SH-SY5Y (cell line): ENCODE measurements around the gene TRABD2A.

Experiments used
- GATA2 ChIP-seq: IDR thresholded peaks from 2 replicates; pipeline ENCODE4 v1.6.1; 2011; ENCODE audit warnings: mild to moderate bottlenecking, low read depth, low read length
- GATA3 ChIP-seq: IDR thresholded peaks from 2 replicates; pipeline ENCODE4 v1.6.1; 2011; ENCODE audit warnings: low read depth, mild to moderate bottlenecking, low read length, moderate library complexity

Gene TRABD2A

DNA sequence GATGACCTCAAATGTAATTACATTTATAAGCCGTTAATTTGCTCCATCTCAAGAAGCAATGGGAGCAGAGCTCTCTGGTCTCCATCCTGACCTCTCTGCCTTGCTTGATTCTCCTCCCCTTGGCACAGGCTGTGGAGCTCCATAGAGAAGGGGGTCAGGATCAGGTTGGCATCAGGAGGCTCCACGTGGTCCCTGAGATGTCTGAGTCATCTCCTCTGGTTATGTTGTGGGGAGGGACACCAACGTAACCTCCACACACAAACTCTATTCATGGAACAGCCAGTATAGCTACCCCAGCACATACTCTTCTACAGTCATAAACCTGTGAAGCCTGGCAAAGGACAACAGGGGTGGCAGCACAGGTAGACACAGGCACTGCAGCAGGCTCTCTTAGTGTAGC lies 29.0 kb downstream of the TRABD2A start:
- TF ChIP-seq GATA2 (no peak), GATA3 (no peak)

DNA sequence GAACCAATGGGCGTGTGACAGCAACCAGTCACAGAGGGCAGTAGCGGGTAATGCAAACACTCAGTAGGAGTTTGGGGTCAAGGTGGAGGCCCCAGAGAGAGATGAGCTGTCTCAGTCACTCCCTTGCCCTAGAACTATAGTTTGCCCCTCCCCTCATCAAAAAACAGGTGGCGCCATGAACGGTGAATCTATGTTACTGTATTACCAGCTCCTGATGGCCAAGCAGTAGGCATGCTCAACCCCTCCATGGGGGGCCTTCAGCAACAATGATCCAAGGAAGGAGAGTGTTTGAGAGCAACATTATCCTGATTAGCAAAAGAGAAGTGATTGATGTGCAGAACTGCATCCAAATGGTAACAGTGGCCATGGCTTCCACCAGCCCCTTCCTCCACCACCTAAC lies 30.4 kb downstream of the TRABD2A start:
- TF ChIP-seq GATA3: no peak
- no peak for TF ChIP-seq GATA2

DNA sequence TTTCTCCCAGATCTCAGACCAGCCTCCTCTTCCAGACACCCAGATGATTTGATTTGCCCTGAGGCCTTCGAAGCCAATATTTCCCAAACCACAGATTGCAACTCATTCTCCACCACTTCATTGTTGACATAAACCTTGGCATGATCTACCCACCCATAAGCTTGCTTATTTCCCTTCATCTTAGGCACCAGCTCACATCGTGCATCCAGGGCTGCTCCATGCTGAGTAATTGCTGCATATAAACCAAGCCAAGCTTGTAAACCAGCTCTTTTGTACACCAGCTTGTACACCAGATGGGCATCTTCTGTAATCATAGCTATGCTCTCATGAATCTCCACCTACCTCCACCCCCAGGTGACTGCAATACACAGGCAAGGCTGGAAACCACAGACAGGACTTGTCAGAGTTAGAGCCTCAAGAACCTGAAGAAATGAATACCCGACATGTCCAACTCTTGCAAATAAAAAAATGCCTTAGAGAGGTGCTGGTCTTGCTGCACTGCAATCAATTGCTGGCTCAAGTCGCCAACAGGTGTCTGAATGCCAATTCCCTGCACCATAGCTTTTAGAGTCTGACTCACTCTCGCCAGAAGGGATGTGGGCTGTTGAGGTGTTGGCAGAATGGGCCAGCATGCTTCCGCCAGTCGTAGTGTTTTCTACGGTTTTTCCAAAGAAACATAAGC lies 31.5 kb downstream of the TRABD2A start:
- TF ChIP-seq GATA2: no peak
- no peak for TF ChIP-seq GATA3

DNA sequence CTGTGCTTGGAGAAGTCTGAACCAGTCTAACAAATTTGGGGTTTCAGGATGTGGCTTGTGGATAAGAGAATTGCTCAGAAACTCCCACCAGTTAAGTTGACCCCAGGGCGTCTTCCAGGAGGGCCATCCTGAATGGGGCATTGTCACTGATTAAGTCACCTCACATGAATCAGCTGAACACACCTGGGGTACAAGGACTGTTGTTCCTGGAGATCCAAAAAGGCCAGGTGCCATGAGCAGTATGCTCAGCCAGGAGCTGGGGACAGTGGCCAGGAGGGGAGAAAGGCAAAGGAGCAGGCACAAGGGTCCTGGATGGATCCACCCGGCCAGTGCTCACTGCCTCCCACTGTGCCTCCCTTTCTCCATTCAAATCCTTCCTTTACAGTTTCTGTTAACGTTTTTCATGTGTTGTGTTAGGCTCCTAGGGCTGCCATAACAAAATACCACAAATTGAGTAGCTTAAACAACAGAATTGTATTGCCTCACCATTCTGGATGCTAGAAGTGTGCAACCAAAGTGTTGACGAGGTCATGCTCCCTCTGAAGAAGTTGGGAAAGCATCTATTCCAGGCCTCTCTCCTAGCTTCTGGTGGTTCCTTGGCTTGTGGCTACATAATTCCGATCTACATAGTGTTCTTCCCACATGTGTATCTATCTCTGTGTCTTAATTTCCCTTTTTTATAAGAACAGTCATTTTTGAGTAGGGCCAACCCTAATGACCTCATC lies 33.4 kb downstream of the TRABD2A start:
- TF ChIP-seq GATA3: no peak
- TF ChIP-seq GATA2: no peak

DNA sequence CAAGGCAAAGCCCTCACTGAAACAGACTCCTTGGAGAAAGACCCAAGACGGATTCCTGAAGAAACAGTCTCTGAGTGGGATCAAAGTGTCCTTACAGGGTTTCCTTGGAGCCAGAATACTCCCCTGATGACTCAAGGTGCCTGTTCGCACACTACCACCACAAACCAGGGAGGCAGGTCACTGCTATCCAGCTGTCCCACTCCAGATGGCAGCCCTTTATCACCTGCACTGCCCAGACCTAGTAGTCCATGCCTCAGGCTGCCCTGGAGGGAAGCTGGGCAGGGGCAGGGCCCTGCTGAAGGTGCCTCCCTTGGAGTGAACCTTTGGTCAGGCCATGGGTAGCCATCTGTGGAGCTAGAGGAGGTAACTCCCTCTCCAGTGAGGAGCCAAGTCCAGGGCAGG lies 34.1 kb downstream of the TRABD2A start:
- no peak for TF ChIP-seq GATA3
- no peak for TF ChIP-seq GATA2

DNA sequence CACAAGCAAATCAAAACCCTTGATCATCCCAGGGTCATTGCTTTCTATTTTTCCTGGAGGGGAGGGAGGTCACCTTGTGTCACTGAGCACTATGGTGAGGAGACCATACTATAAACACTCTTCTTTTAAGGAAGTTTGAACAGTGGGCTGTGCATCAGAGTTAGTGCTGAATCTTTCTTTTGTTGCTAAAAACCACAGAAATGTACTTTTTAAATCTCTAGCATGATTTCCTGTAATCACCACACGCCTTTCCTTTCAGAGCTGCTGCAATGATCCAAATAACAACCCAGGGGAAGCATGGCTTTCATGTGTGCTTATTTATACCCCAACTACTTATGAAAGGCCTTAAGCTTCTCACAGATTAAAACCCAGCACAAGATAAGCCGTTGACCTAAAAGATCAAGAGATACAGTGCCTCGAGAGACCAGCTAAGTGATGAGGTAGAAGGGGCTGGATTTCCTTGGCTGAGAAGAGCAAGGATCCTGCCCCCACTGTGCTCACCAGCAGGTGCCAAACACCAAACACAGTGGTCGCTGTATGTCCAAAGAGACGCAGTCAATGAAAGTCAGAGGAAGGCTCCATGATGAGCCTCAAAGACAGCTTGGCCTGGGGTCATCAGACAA lies 34.7 kb downstream of the TRABD2A start:
- no peak for TF ChIP-seq GATA3
- no peak for TF ChIP-seq GATA2

DNA sequence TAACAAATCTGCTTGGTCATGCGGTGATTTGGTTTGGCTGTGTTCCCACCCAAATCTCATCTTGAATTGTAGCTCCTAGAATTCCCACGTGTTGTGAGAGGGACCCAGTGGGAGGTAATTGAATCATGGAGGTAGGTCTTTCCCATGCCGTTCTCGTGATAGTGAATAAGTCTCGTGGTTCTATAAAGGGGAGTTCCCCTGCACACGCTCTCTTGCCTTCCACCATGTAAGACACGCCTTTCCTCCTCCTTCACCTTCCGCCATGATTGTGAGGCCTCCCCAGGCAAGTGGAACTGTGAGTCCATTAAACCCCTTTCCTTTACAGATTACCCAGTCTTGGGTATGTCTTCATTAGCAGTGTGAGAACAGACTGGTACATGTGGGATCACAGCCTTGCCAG lies 36.7 kb downstream of the TRABD2A start:
- TF ChIP-seq GATA3 (no peak), GATA2 (no peak)

DNA sequence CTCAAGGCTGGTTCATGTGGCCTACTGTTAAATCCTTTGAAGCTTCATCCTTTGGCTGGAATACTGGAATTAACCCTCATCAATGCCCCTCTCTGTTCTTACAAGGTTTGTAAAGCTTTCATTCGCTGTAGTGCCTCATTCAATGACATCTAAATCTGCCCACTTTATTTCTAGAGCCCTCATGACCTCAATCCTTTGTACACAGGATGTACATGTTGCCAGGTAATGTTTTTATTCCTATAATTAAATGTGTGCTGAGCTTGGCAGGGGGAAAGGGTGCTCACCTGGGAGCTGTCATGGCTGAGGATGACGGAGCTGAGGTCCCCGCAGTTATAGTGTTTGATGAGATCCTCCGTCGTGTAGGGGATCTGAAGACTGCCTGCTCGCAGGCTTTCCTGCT lies 39.3 kb downstream of the TRABD2A start:
- TF ChIP-seq GATA2: no peak
- TF ChIP-seq GATA3: no peak

DNA sequence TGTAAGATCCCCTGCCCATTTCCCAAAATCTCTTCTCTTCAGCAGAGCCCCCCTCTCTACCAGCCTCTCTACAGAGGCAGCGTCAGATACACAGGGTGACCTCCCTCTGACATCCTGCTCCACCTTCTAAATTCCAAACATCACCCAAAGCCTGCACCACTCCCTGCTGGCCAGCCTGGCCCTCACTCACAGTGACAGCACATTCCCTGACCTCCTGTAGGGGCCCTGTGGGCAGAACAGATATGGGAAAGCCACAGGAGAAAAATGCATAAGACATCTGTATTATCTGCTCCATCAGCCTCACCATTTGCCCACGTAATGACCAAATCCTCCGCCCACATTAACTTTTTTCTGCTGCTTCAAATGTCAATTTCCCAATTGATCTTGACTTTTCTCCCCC lies 40.6 kb downstream of the TRABD2A start:
- TF ChIP-seq GATA2: no peak
- TF ChIP-seq GATA3: no peak

DNA sequence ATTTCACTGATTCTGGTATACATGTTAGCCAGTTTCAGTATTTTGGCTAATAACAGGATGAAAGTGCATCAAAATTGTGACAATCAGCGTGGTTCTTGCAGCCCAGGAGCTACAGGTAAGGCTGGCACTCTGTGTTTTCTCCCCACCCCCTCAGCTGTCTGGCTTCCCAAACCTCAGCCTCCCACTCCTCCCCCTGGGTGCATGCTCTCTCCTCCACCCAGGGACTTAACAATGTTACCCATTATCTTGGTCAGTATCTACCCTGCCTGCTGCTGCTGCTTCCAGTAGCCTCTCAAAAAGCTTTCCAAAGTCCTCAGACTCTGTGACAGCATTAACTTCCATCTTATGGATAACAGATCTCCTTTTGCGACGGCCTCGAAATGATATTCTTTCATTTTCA lies 41.0 kb downstream of the TRABD2A start:
- TF ChIP-seq GATA3 (no peak), GATA2 (no peak; the same call in 1 of the 2 replicates)

DNA sequence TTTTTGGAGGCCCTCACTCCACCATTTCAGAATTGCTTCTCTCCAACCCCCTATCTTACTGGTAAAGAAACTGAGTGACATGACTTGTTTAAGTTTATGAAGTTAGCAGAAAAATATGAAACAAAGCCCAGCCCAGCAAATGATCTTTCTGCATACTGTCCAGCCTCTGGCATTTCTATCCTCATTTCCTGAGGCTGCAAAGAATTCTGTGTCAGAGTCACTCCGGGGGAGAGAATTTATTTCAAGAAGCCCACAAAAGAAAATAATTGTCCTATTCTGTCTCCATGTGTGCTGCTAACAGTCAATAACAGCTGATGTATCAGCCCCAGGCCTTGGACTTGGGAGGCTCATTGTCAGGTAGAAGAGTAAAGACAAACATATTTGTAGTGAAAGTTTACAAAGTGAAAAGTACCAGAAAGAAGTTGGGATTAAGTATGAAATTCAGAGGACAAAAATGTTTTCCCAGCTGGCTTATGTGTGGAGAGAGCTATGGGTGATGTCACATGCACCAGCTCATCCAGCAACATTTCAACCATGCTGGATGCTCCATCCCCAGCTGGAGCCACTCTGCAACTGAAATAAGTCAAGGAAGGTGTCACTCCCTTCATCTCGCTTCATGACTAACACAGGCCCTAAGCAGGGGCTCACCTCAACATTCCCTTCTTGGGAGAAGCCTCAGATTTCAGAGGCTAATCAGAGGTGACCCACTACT lies 42.3 kb downstream of the TRABD2A start:
- TF ChIP-seq GATA3: no peak
- no peak for TF ChIP-seq GATA2

DNA sequence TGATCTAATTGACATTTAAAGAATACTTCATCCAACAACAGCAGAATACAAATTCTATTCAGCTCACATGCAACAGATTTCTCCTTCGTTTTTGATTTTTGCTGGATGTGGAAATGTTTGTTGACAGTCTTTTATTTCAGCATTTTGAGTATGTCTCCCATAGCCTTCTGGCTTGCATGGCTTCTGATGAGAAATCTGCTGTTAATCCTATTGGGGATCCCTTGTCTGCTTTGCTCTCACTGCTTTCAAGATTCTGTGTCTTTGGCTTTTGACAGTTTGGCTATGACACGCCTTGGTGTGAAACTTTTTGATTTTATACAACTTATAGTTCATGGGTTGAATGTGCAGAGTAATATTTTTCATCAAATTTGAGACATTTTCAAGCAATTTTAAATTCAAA lies 44.7 kb downstream of the TRABD2A start:
- TF ChIP-seq GATA2 (no peak), GATA3 (no peak)

DNA sequence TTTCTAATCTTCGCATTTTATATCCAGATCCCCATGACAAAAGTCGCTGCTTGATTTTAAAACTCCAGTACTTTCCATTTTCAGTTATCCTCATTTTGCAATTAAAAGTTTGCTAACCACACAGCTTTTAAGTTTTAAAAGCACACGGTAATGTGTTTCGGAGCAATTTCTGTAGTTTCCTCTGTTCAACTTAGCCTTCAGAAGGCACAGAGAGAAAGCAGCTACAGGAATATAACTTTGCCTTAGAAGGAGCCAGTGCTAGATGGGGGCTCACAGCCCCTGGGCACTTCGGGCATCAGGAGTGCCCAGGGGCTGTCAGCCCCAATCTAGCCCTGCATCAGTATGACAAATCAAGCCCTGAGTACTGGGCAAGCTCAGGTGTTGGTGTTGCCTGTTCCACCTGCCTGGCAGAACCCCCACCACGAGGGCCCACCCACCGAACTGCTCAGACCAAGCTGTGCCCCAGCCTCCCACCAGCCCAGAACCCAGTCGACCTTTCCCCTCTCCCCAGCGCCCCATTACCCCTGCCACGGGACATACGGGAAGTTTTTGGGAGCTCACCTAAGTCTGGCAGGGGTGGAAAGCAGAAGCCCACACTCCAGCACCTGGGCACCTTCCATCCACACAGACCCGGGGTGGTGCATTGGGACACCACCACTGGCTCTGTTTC lies 47.3 kb downstream of the TRABD2A start:
- TF ChIP-seq GATA3 (no peak), GATA2 (no peak)
